GM12878 (cell line): Measurements from ENCODE around the gene TELO2. TPM values are rescaled to one million over a fixed set of nuclear protein-coding genes. Genes with fewer than 3 reads are reported as not detected.

Source experiments
- ATAC-seq: fragments of 200-7000 bp; cut with Tn5 transposase; 3 replicates; pipeline ENCODE4 v1.9.1; 2020; ENCODE audit warnings: mild to moderate bottlenecking, moderate library complexity
- BruUV-seq: library from RNA; stranded (reverse); fragments of 400-500 nt; replicated peaks from 2 replicates; lab custom pipeline; 2021; lab: Mats Ljungman, UMichigan
- CTCF ChIA-PET: fragments of 300-600 bp; sonication (Branson Sonifier 250); formaldehyde crosslinking; extraction: SDS; loops from one replicate; lab custom pipeline; 2021; ENCODE audit warnings: inconsistent platforms; lab: Yijun Ruan, JAX
- POLR2A ChIA-PET: fragments of 350-600 bp; formaldehyde crosslinking; extraction: SDS; loops from one replicate; lab custom pipeline; 2021; ENCODE audit warnings: inconsistent platforms; lab: Charles Lee
- RAD21 ChIA-PET: fragments of 300-600 bp; sonication (Branson Sonifier 250); formaldehyde crosslinking; loops from one replicate; lab custom pipeline; 2023; ENCODE audit warnings: antibody characterized with exemption; ENCODE audit not compliant: unreplicated experiment; lab: Charles Lee
- SMC1A ChIA-PET: fragments of 300-600 bp; sonication (Branson Sonifier 250); formaldehyde crosslinking; loops from one replicate; lab custom pipeline; 2023; ENCODE audit not compliant: unreplicated experiment, uncharacterized antibody; lab: Charles Lee
- DNase-seq: peaks from one replicate; pipeline ENCODE4 v3.0.0-alpha.2; 2011; ENCODE audit warnings: low read depth, low spot score
- FAIRE-seq: peaks from 3 replicates; lab custom pipeline; 2011; peaks lifted over from hg19 to GRCh38; lab: Jason Lieb, UNC
- H2AFZ ChIP-seq: 2 replicates; pipeline ENCODE4 v1.6.0; 2011; ENCODE audit warnings: low read depth, low read length, control low read depth; ENCODE audit not compliant: control insufficient read depth
- H3K27ac ChIP-seq: 2 replicates; pipeline ENCODE4 v1.5.1; 2011; ENCODE audit warnings: control low read depth; ENCODE audit not compliant: control insufficient read depth, insufficient read depth
- H3K27me3 ChIP-seq, 2 experiments: replicated peaks in 1 of 2; 2 replicates each; pipeline versions ENCODE4 v1.6.0 to v1.6.1; 2011; ENCODE audit warnings: low read length in 1 of 2; ENCODE audit not compliant: control insufficient read depth in 2 of 2, insufficient read depth in 2 of 2
- H3K36me3 ChIP-seq, 2 experiments: 2 replicates each; pipeline ENCODE4 v1.5.1; 2011; ENCODE audit warnings: low read length in 1 of 2; ENCODE audit not compliant: control insufficient read depth in 2 of 2, insufficient read depth in 2 of 2
- H3K4me1 ChIP-seq: 2 replicates; pipeline ENCODE4 v1.6.1; 2011; ENCODE audit warnings: mild to moderate bottlenecking, low read length, moderate library complexity, mixed read lengths; ENCODE audit not compliant: control insufficient read depth, insufficient read depth
- H3K4me2 ChIP-seq: 2 replicates; pipeline ENCODE4 v1.6.0; 2011; ENCODE audit warnings: control low read depth; ENCODE audit not compliant: control insufficient read depth, insufficient read depth
- H3K4me3 ChIP-seq: fragments of 200-600 bp; sonication (generic); 2 replicates; pipeline ENCODE4 v1.5.1; 2016
- H3K79me2 ChIP-seq: 2 replicates; pipeline ENCODE4 v1.6.0; 2011; ENCODE audit warnings: low read length; ENCODE audit not compliant: control insufficient read depth, insufficient read depth
- H3K9ac ChIP-seq: 2 replicates; pipeline ENCODE4 v1.8.0; 2011; ENCODE audit warnings: low read length, control low read depth, mixed read lengths; ENCODE audit not compliant: control insufficient read depth, insufficient read depth
- H3K9me3 ChIP-seq: replicated peaks from 3 replicates; pipeline ENCODE4 v1.5.1; 2011; ENCODE audit warnings: mild to moderate bottlenecking, low read length; ENCODE audit not compliant: control insufficient read depth, insufficient read depth
- H4K20me1 ChIP-seq: 2 replicates; pipeline ENCODE4 v1.6.0; 2011; ENCODE audit not compliant: control insufficient read depth, insufficient read depth
- BHLHE40 ChIP-seq, 2 experiments: fragments of 450-650 bp in 1 of 2; IDR thresholded peaks; 2 replicates each; pipeline ENCODE4 v1.6.1; 2011 to 2017; ENCODE audit warnings: low read depth in 2 of 2, borderline replicate concordance in 1 of 2, improper control_type of control experiment in 1 of 2, low read length in 1 of 2, mild to moderate bottlenecking in 1 of 2
- E2F4 ChIP-seq: IDR thresholded peaks from 2 replicates; pipeline ENCODE4 v1.6.1; 2012; ENCODE audit warnings: low read depth, low read length, improper control_type of control experiment
- ELK1 ChIP-seq: IDR thresholded peaks from 2 replicates; pipeline ENCODE4 v1.6.1; 2012; ENCODE audit warnings: low read depth, low read length, improper control_type of control experiment
- HCFC1 ChIP-seq: fragments of 150-350 bp; IDR thresholded peaks from 2 replicates; pipeline ENCODE4 v1.6.1; 2014; ENCODE audit warnings: low read length
- JUND ChIP-seq: IDR thresholded peaks from 2 replicates; pipeline ENCODE4 v1.6.1; 2012; ENCODE audit warnings: low read depth, mild to moderate bottlenecking, low read length, improper control_type of control experiment, moderate library complexity
- KAT2A ChIP-seq: conservative IDR thresholded peaks from 2 replicates; pipeline ENCODE4 v1.6.1; 2011; ENCODE audit warnings: low read depth, low read length; ENCODE audit not compliant: control insufficient read depth
- STAT1 ChIP-seq: fragments of 450-650 bp; conservative IDR thresholded peaks from 2 replicates; pipeline ENCODE4 v1.6.1; 2014; ENCODE audit warnings: antibody characterized with exemption, mild to moderate bottlenecking
- WGBS: methylation state at CpG from one replicate; pipeline ENCODE4 v1.1.6; 2016; ENCODE audit warnings: low lambda C conversion rate; ENCODE audit not compliant: insufficient replicate concordance, insufficient coverage; ENCODE audit errors: missing lambda C conversion rate; 5-methylcytosine and 5-hydroxymethylcytosine counted together
- in situ Hi-C: fragments of 300-500 bp; cut with MboI; formaldehyde crosslinking; loops from 9 replicates; pipeline ENCODE4 v1.14.3; 2018; ENCODE audit warnings: mixed read lengths
- intact Hi-C: fragments of 100-400 bp; cut with micrococcal nuclease; formaldehyde crosslinking; loops from one replicate; pipeline ENCODE4 v1.14.2; 2022; ENCODE audit not compliant: unreplicated experiment
- polyA plus RNA-seq, 11 experiments: library from polyadenylated mRNA; depleted of rRNA in 4 of 11; unstranded in 6 of 11; stranded (reverse) in 5 of 11; fragments of >200 nt; fragmentation: Nextera tagmentation in 4 of 11; fragmentation: Illumina TruSeq in 1 of 11; extraction: Ambion mirVana in 4 of 11; extraction: Trizol in 1 of 11; gene quantifications; 1 replicate in 1 of 11; 2 replicates in 10 of 11; pipeline versions ENCODE4 v1.2.1 to v1.2.3, GENCODE V29; 2011 to 2016; ENCODE audit warnings: inconsistent platforms in 2 of 11, missing spikeins in 2 of 11, low read depth in 1 of 11
- total RNA-seq, 4 experiments: library from RNA; depleted of rRNA in 3 of 4; stranded (reverse); fragments of >200 nt in 3 of 4; fragmentation: Illumina TruSeq in 1 of 4; extraction: Trizol in 1 of 4; gene quantifications; 2 replicates each; pipeline versions ENCODE4 v1.2.1 to v1.2.3, GENCODE V29; 2013 to 2021

TELO2 gene
- total and polyA plus RNA-seq, 10 of the 15 experiments (the other 5 are each of a cell fraction or from before 2014, with no cell fraction given), result 0.55 to 72.8 (median 18.6) TPM

- FAIRE-seq (no peak), DNase-seq (no peak), ATAC-seq (no peak)
- WGBS, result 41% methylated on average over 12 of the region's 12 CpGs
- in situ Hi-C loops, result no loop called here
- ChIA-PET CTCF (no interaction called here), SMC1A (no interaction called here), RAD21 (no interaction called here), POLR2A (no interaction called here)
- Histone ChIP-seq H3K4me3 (no peak overlapping the region), H2AFZ (no peak overlapping the region), H3K79me2 (no peaks in the 10 kb centered on the region), H3K36me3 (no peaks in the 10 kb centered on the region), H4K20me1 (no peaks in the 10 kb centered on the region), H3K4me1 (no peaks in the 10 kb centered on the region), H3K27ac (no peak overlapping the region), H3K9ac (no peak overlapping the region), H3K4me2 (no peak overlapping the region), H3K27me3 (no peaks in the 10 kb centered on the region), H3K9me3 (no peaks in the 10 kb centered on the region)
- BruUV-seq, result no TSS peak
- TF ChIP-seq BHLHE40 (IDR thresholded peaks at IDR 0.05; ENCODE audit: borderline replicate concordance in 1 of 2, low read depth in 2 of 2, low read length in 1 of 2), result no peak
- TF ChIP-seq ELK1, result no peak
- TF ChIP-seq KAT2A, result no peak
- no peak for TF ChIP-seq E2F4
- intact Hi-C loops, result no loop called here
These were observed 58.0 kb downstream of the TELO2 start for GRCh38 chr16:1551166-1551565.

DNA sequence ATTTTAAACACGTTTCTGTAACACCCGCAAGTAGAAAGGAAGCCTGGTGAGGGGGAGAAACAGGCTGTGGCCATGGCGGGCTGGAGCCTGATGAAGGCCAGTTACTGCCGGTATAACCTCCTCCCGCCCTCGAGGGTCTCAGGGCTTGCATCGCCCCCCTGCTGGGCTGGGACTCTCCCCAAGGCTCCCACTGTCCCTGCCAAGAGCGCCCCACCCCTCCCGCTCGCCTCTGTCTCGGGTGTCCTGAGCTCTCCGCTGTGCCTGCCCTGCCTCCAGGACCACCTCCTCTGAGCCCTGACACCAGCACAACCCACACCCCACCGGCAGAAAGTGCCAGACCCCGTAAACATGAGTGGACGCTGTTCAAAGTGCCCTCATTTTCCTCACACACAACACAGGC, 59.0 kb downstream of the TELO2 start:
- no peak overlapping the region for H3K4me3 ChIP-seq
- no peak for DNase-seq
- H4K20me1 ChIP-seq, result no peaks in the 10 kb centered on the region
- H3K27me3 ChIP-seq, result no peaks in the 10 kb centered on the region
- intact Hi-C loops, result no loop called here
- ChIA-PET SMC1A (no interaction called here), POLR2A (no interaction called here), CTCF (no interaction called here), RAD21 (no interaction called here)
- ATAC-seq, result no peak
- in situ Hi-C loops, result no loop called here
- H3K36me3 ChIP-seq, result no peaks in the 10 kb centered on the region
- WGBS, result 57% methylated on average over 13 of the region's 15 CpGs
- no peak for FAIRE-seq
- TF ChIP-seq JUND (no peak), HCFC1 (no peak), STAT1 (no peak)
- H3K9ac ChIP-seq, result no peak overlapping the region
- no TSS peak for BruUV-seq
- H3K79me2 ChIP-seq, result no peaks in the 10 kb centered on the region
- no peaks in the 10 kb centered on the region for H3K9me3 ChIP-seq
- no peak overlapping the region for H3K27ac ChIP-seq
- no peak overlapping the region for H2AFZ ChIP-seq
- H3K4me1 ChIP-seq, result no peaks in the 10 kb centered on the region
- H3K4me2 ChIP-seq, result no peak overlapping the region
